Thymus (tissue), 11 donors: ENCODE data around the gene COL1A1. TPM values are rescaled to one million over a fixed set of nuclear protein-coding genes. Genes with fewer than 3 reads are reported as not detected.

Source experiments
- DNase-seq, 9 donors: peaks; one replicate each; pipeline ENCODE4 v3.0.0-alpha.2; 2013; ENCODE audit warnings: low spot score in 9 of 9, low read depth in 6 of 9, missing footprints in 1 of 9
- H3K27ac ChIP-seq, 2 donors: one replicate each; pipeline ENCODE4 v1.5.1; 2013; ENCODE audit warnings: control low read depth in 1 of 2, low read depth in 1 of 2, low read length in 1 of 2, mild to moderate bottlenecking in 1 of 2, moderate library complexity in 1 of 2
- H3K27me3 ChIP-seq, 2 donors: one replicate each; pipeline ENCODE4 v1.5.1; 2013; ENCODE audit warnings: low read length in 1 of 2; ENCODE audit not compliant: control insufficient read depth in 2 of 2, insufficient read depth in 1 of 2
- H3K36me3 ChIP-seq, 2 donors: one replicate each; pipeline ENCODE4 v1.5.1; 2013; ENCODE audit warnings: low read length in 1 of 2, mild to moderate bottlenecking in 1 of 2, moderate library complexity in 1 of 2; ENCODE audit not compliant: control insufficient read depth in 2 of 2, insufficient read depth in 2 of 2
- H3K4me1 ChIP-seq, 2 donors: one replicate each; pipeline ENCODE4 v1.5.1; 2013; ENCODE audit warnings: low read length in 2 of 2; ENCODE audit not compliant: control insufficient read depth in 2 of 2, insufficient read depth in 2 of 2
- H3K4me3 ChIP-seq, 2 donors: one replicate each; pipeline ENCODE4 v1.5.1; 2013; ENCODE audit warnings: low read length in 2 of 2, control low read depth in 1 of 2, mild to moderate bottlenecking in 1 of 2
- H3K9me3 ChIP-seq, 2 donors: one replicate each; pipeline ENCODE4 v1.5.1; 2013; ENCODE audit warnings: low read length in 1 of 2, mild to moderate bottlenecking in 1 of 2; ENCODE audit not compliant: control insufficient read depth in 2 of 2, insufficient read depth in 1 of 2
- WGBS: extraction: QIAGEN DNeasy Blood & Tissue Kit; methylation state at CpG from one replicate; pipeline ENCODE4 v1.1.7; 2013; 5-methylcytosine and 5-hydroxymethylcytosine counted together
- polyA plus RNA-seq: library from polyadenylated mRNA; stranded (reverse); fragments of 200-250 nt; gene quantifications from one replicate; pipeline ENCODE4 v1.2.3, GENCODE V29; 2013
- total RNA-seq: library from RNA; stranded (reverse); fragments of 120-200 nt; gene quantifications from one replicate; pipeline ENCODE4 v1.2.4, GENCODE V29; 2013
- donor health status: healthy.

The COL1A1 gene
- total and polyA plus RNA-seq, 2 donors: 14.4 to 29.5 TPM

DNA sequence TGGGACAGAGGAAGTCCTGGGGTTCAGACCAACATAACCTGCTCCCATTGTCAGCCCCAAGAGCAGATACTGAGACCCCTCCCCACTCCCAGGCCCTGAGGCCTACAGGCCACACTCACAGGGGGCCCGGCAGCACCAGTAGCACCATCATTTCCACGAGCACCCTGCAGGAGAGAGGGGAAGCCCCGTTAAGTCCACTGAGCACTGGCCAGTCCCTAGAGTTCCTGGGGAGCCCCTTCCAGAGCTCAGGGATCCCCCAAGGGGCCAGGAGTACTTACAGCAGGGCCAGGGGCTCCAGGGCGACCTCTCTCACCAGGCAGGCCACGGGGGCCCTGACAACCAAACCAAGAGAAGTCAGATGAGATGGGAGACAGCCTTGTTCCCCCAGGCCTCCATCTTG, 5.4 kb downstream of the COL1A1 start:
- DNase-seq: no peak
- WGBS: 88% methylated on average over 5 of the region's 5 CpGs
- H3K27me3 ChIP-seq: peaks cover 21 to 52% of the 10 kb centered on the region in 2 donors
- H3K4me3 ChIP-seq: no peak overlapping the region
- no peaks in the 10 kb centered on the region for H3K36me3 ChIP-seq
- no peak overlapping the region for H3K27ac ChIP-seq
- peaks cover 11 to 18% of the 10 kb centered on the region in 2 donors for H3K4me1 ChIP-seq
- peaks cover 0 to 2% of the 10 kb centered on the region in 2 donors for H3K9me3 ChIP-seq

- DNase-seq: no peak
- 95% methylated on average over 17 of the region's 17 CpGs for WGBS
- Histone ChIP-seq H3K4me3 (no peak overlapping the region), H3K27ac (no peak overlapping the region), H3K36me3 (no peaks in the 10 kb centered on the region), H3K9me3 (peaks cover 0 to 2% of the 10 kb centered on the region in 2 donors), H3K4me1 (peaks cover 5 to 10% of the 10 kb centered on the region in 2 donors), H3K27me3 (peaks cover 15 to 44% of the 10 kb centered on the region in 2 donors)
Observed at GRCh38 chr17:50194934-50195865, 6.2 kb downstream of the COL1A1 start.

GRCh38 chr17:50194140-50194933, 7.1 kb downstream of the COL1A1 start:
- Histone ChIP-seq H3K9me3 (peaks cover 0 to 1% of the 10 kb centered on the region in 2 donors), H3K4me1 (peaks cover 0 to 2% of the 10 kb centered on the region in 2 donors), H3K27ac (no peak overlapping the region), H3K4me3 (no peak overlapping the region), H3K36me3 (no peaks in the 10 kb centered on the region), H3K27me3 (peaks cover 7 to 35% of the 10 kb centered on the region in 2 donors)
- WGBS: 84% methylated on average over 25 of the region's 25 CpGs
- no peak for DNase-seq

DNA sequence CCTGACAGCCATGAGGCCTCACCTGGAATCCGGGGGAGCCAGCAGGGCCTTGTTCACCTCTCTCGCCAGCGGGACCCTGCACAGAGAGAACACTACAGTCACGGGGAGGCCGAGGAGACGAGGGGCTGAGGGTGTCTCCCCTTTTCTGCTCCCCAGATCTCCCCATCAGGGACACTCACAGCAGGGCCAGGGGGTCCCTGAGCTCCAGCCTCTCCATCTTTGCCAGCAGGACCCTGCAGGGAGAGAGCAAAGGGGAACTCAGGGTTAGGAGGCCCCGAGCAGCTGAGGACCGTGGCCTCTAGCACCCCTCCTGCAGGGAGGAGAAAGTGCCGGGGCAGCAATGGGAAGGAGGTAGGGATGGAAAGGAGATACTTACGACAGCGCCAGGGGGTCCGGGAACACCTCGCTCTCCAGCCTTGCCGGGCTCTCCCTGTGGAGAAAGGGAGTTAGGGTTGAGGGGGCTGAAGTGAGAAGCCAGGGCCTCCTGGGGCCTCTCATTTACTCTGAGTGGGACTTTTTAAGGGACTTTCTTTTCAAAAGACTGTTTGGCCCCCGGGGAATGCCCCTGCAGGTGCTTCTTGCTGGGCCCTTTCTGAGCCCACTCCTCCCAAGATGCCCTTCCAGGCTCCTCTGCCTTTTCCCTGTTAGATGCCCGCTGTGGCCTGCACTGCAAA, 8.7 kb downstream of the COL1A1 start:
- H3K27me3 ChIP-seq: peaks cover 4 to 22% of the 10 kb centered on the region in 2 donors
- no peaks in the 10 kb centered on the region for H3K9me3 ChIP-seq
- H3K36me3 ChIP-seq: no peaks in the 10 kb centered on the region
- H3K4me1 ChIP-seq: no peaks in the 10 kb centered on the region
- H3K27ac ChIP-seq: no peak overlapping the region
- DNase-seq: no peak
- WGBS: 93% methylated on average over 16 of the region's 16 CpGs
- H3K4me3 ChIP-seq: no peak overlapping the region

- DNase-seq: no peak
- no peak overlapping the region for H3K4me3 ChIP-seq
- H3K9me3 ChIP-seq: no peaks in the 10 kb centered on the region
- H3K4me1 ChIP-seq: no peaks in the 10 kb centered on the region
- H3K27me3 ChIP-seq: peaks cover 4 to 16% of the 10 kb centered on the region in 2 donors
- H3K27ac ChIP-seq: no peak overlapping the region
- 94% methylated on average over 4 of the region's 4 CpGs for WGBS
- no peaks in the 10 kb centered on the region for H3K36me3 ChIP-seq
Observed at GRCh38 chr17:50192144-50192617, 9.2 kb downstream of the COL1A1 start.

GRCh38 chr17:50191359-50192143, 9.9 kb downstream of the COL1A1 start:
- 89% methylated on average over 21 of the region's 21 CpGs for WGBS
- Histone ChIP-seq H3K9me3 (no peaks in the 10 kb centered on the region), H3K4me1 (no peaks in the 10 kb centered on the region), H3K27me3 (peaks cover under 1 to 10% of the 10 kb centered on the region in 2 donors), H3K36me3 (no peaks in the 10 kb centered on the region), H3K27ac (no peak overlapping the region), H3K4me3 (no peak overlapping the region)
- DNase-seq: no peak

GRCh38 chr17:50190603-50191358, 10.7 kb downstream of the COL1A1 start:
- Histone ChIP-seq H3K27ac (no peak overlapping the region), H3K4me1 (no peaks in the 10 kb centered on the region), H3K4me3 (no peak overlapping the region), H3K36me3 (no peaks in the 10 kb centered on the region), H3K27me3 (peaks cover 0 to 10% of the 10 kb centered on the region in 2 donors), H3K9me3 (no peaks in the 10 kb centered on the region)
- no peak for DNase-seq
- WGBS: 98% methylated on average over 8 of the region's 8 CpGs

DNA sequence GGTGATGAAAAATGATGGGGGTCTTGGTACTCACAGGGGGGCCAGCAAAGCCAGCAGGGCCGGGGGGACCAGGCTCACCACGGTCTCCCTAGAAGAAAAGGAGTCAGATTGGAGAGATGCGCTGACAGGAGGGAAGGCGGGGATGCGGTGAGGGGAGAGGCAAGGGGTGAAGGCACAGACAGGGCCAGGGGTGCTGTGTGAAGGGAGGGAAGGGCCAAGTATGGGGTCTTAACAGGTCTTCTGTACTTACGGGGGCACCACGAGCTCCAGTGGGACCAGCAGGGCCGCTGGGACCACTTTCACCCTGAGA, 11.2 kb downstream of the COL1A1 start:
- H3K36me3 ChIP-seq: no peaks in the 10 kb centered on the region
- no peak for DNase-seq
- no peaks in the 10 kb centered on the region for H3K4me1 ChIP-seq
- no peak overlapping the region for H3K4me3 ChIP-seq
- peaks cover 0 to 10% of the 10 kb centered on the region in 2 donors for H3K27me3 ChIP-seq
- 96% methylated on average over 8 of the region's 8 CpGs for WGBS
- H3K9me3 ChIP-seq: no peaks in the 10 kb centered on the region
- H3K27ac ChIP-seq: no peak overlapping the region
